Naive thymus-derived CD4-positive, alpha-beta T cell (primary cell): ENCODE results near the gene SCNN1B. TPM values are rescaled to one million over a fixed set of nuclear protein-coding genes. Genes with fewer than 3 reads are reported as not detected.

Experiments used
- ATAC-seq: fragments of 150-1000 bp; cut with Tn5 transposase; 2 replicates; pipeline ENCODE4 v1.10.0; 2021; ENCODE audit warnings: mild to moderate bottlenecking, moderate library complexity
- CTCF ChIA-PET: fragments of 350-600 bp; sonication (Branson Sonifier 250); formaldehyde crosslinking; loops from one replicate; lab custom pipeline; 2021; ENCODE audit warnings: antibody characterized with exemption; lab: Charles Lee
- POLR2A ChIA-PET: fragments of 350-600 bp; sonication (Branson Sonifier 250); formaldehyde crosslinking; loops from one replicate; lab custom pipeline; 2021; ENCODE audit warnings: antibody characterized with exemption, inconsistent platforms; lab: Charles Lee
- DNase-seq, 9 donors: peaks; one replicate each; pipeline versions ENCODE4 v3.0.0 to v3.0.0-alpha.2; 2020 to 2022; ENCODE audit warnings: mixed read lengths in 1 of 9
- H3K27ac ChIP-seq: one replicate; pipeline ENCODE4 v1.7.0; 2013; ENCODE audit warnings: mild to moderate bottlenecking, low read depth, low read length, moderate library complexity
- H3K27me3 ChIP-seq, 2 donors: one replicate each; pipeline ENCODE4 v1.7.0; 2013; ENCODE audit warnings: low read length in 2 of 2, mild to moderate bottlenecking in 2 of 2, moderate library complexity in 2 of 2; ENCODE audit not compliant: control insufficient read depth in 2 of 2, insufficient read depth in 2 of 2
- H3K36me3 ChIP-seq, 3 experiments: 1 replicate in 2 of 3; 2 replicates in 1 of 3; pipeline ENCODE4 v1.7.0; 2013; ENCODE audit warnings: low read length in 3 of 3, mild to moderate bottlenecking in 3 of 3, moderate library complexity in 1 of 3; ENCODE audit not compliant: insufficient read depth in 3 of 3, control insufficient read depth in 2 of 3
- H3K4me1 ChIP-seq, 2 donors: one replicate each; pipeline ENCODE4 v1.7.0; 2013; ENCODE audit warnings: low read length in 2 of 2, mild to moderate bottlenecking in 2 of 2, moderate library complexity in 1 of 2; ENCODE audit not compliant: control insufficient read depth in 2 of 2, insufficient read depth in 2 of 2
- H3K4me3 ChIP-seq: 2 replicates; pipeline ENCODE4 v1.7.0; 2013; ENCODE audit warnings: mild to moderate bottlenecking, low read length
- H3K9me3 ChIP-seq, 3 experiments: 1 replicate in 2 of 3; 2 replicates in 1 of 3; pipeline ENCODE4 v1.7.0; 2013; ENCODE audit warnings: low read length in 3 of 3; ENCODE audit not compliant: control insufficient read depth in 2 of 3
- H3K27ac Mint-ChIP-seq, 9 donors: one replicate each; pipeline ENCODE4 v1.8.0; 2020 to 2022; ENCODE audit warnings: mixed read lengths in 9 of 9, mild to moderate bottlenecking in 8 of 9, moderate library complexity in 5 of 9, inconsistent platforms in 2 of 9
- H3K27me3 Mint-ChIP-seq, 5 donors: one replicate each; pipeline ENCODE4 v1.8.0; 2021 to 2022; ENCODE audit warnings: mixed read lengths in 5 of 5, mild to moderate bottlenecking in 1 of 5
- H3K36me3 Mint-ChIP-seq, 5 donors: one replicate each; pipeline ENCODE4 v1.8.0; 2020 to 2022; ENCODE audit warnings: mixed read lengths in 5 of 5, mild to moderate bottlenecking in 3 of 5, inconsistent platforms in 1 of 5
- H3K4me1 Mint-ChIP-seq, 7 donors: one replicate each; pipeline ENCODE4 v1.8.0; 2020 to 2022; ENCODE audit warnings: mixed read lengths in 7 of 7, mild to moderate bottlenecking in 3 of 7, inconsistent platforms in 1 of 7
- H3K4me3 Mint-ChIP-seq, 10 donors: one replicate each; pipeline ENCODE4 v1.8.0; 2020 to 2022; ENCODE audit warnings: mild to moderate bottlenecking in 10 of 10, mixed read lengths in 10 of 10, moderate library complexity in 6 of 10, inconsistent platforms in 2 of 10
- H3K9me3 Mint-ChIP-seq, 11 donors: one replicate each; pipeline ENCODE4 v1.8.0; 2020 to 2022; ENCODE audit warnings: mixed read lengths in 11 of 11, mild to moderate bottlenecking in 4 of 11, inconsistent platforms in 1 of 11, moderate library complexity in 1 of 11
- intact Hi-C, 2 donors: fragments of 100-400 bp; cut with micrococcal nuclease; formaldehyde crosslinking; loops; one replicate each; pipeline ENCODE4 v1.15.1; 2023
- polyA plus RNA-seq, 2 donors: library from polyadenylated mRNA; unstranded; fragments of 300-500 nt; fragmentation: Illumina TruSeq; gene quantifications; one replicate each; pipeline ENCODE4 v1.2.3, GENCODE V29; 2021
- total RNA-seq, 6 experiments: library from RNA in 5 of 6; stranded (reverse) in 5 of 6; gene quantifications; 1 replicate in 5 of 6; 2 replicates in 1 of 6; pipeline ENCODE4 v1.2.3 and lab custom pipeline; 2021 to 2026

SCNN1B gene
- total and polyA plus RNA-seq, 7 experiments from 2014 or later, result not detected

GRCh38 chr16:23276821-23277220 lies 25.3 kb upstream of the SCNN1B start:
- Mint-ChIP-seq H3K9me3 (peaks cover 0 to 19% (median 3%) of the 10 kb centered on the region in 11 donors), H3K4me3 (no peak overlapping the region), H3K27me3 (peaks cover 10 to 64% (median 46%) of the 10 kb centered on the region in 5 donors), H3K27ac (no peak overlapping the region), H3K4me1 (peaks cover 0 to 6% (median 0%) of the 10 kb centered on the region in 7 donors), H3K36me3 (peaks cover 0 to 6% (median 0%) of the 10 kb centered on the region in 5 donors)
- H3K4me3 ChIP-seq, result no peak overlapping the region
- no peak for ATAC-seq
- H3K27me3 ChIP-seq, result no peaks in the 10 kb centered on the region
- H3K36me3 ChIP-seq, result no peaks in the 10 kb centered on the region
- DNase-seq, result no peak
- ChIA-PET CTCF (no interaction called here), POLR2A (no interaction called here)
- intact Hi-C loops, result no loop called here
- H3K27ac ChIP-seq, result no peak overlapping the region
- no peaks in the 10 kb centered on the region for H3K9me3 ChIP-seq
- no peaks in the 10 kb centered on the region for H3K4me1 ChIP-seq

- no peak for ATAC-seq
- CTCF ChIA-PET, result no interaction called here
- peaks cover 0 to 6% (median 0%) of the 10 kb centered on the region in 5 donors for H3K36me3 Mint-ChIP-seq
- peaks cover 0 to 6% (median 0%) of the 10 kb centered on the region in 7 donors for H3K4me1 Mint-ChIP-seq
- DNase-seq, result no peak
- no peak overlapping the region for H3K27ac Mint-ChIP-seq
- Histone ChIP-seq H3K27ac (no peak overlapping the region), H3K4me1 (no peaks in the 10 kb centered on the region), H3K9me3 (no peaks in the 10 kb centered on the region), H3K4me3 (no peak overlapping the region), H3K36me3 (no peaks in the 10 kb centered on the region), H3K27me3 (no peaks in the 10 kb centered on the region)
- peaks cover 12 to 71% (median 47%) of the 10 kb centered on the region in 5 donors for H3K27me3 Mint-ChIP-seq
- peaks cover 0 to 15% (median 3%) of the 10 kb centered on the region in 11 donors for H3K9me3 Mint-ChIP-seq
- POLR2A ChIA-PET, result no interaction called here
- intact Hi-C loops, result no loop called here
- H3K4me3 Mint-ChIP-seq, result no peak overlapping the region
Measured at GRCh38 chr16:23278031-23278430, 24.1 kb upstream of the SCNN1B start.

GRCh38 chr16:23279721-23280153 lies 22.4 kb upstream of the SCNN1B start:
- Histone ChIP-seq H3K27ac (no peak overlapping the region), H3K4me3 (no peak overlapping the region), H3K36me3 (no peaks in the 10 kb centered on the region), H3K27me3 (no peaks in the 10 kb centered on the region), H3K9me3 (no peaks in the 10 kb centered on the region), H3K4me1 (no peaks in the 10 kb centered on the region)
- Mint-ChIP-seq H3K27ac (no peak overlapping the region), H3K27me3 (peaks cover 12 to 61% (median 45%) of the 10 kb centered on the region in 5 donors), H3K9me3 (peaks cover 0 to 8% (median 0%) of the 10 kb centered on the region in 11 donors), H3K4me1 (peaks cover 0 to 6% (median 0%) of the 10 kb centered on the region in 7 donors), H3K4me3 (no peak overlapping the region), H3K36me3 (peaks cover 0 to 6% (median 0%) of the 10 kb centered on the region in 5 donors)
- ATAC-seq (no peak), DNase-seq (no peak)
- ChIA-PET POLR2A (no interaction called here), CTCF (no interaction called here)
- intact Hi-C loops, result no loop called here

- Mint-ChIP-seq H3K27ac (no peak overlapping the region), H3K27me3 (peaks cover 12 to 53% (median 40%) of the 10 kb centered on the region in 5 donors), H3K9me3 (peaks cover 0 to 3% (median 0%) of the 10 kb centered on the region in 11 donors), H3K4me3 (no peak overlapping the region), H3K36me3 (peaks cover 0 to 3% (median 0%) of the 10 kb centered on the region in 5 donors), H3K4me1 (peaks cover 0 to 6% (median 0%) of the 10 kb centered on the region in 7 donors)
- POLR2A ChIA-PET, result no interaction called here
- Histone ChIP-seq H3K4me1 (no peaks in the 10 kb centered on the region), H3K27ac (no peak overlapping the region), H3K27me3 (no peaks in the 10 kb centered on the region), H3K36me3 (no peaks in the 10 kb centered on the region), H3K9me3 (no peaks in the 10 kb centered on the region), H3K4me3 (no peak overlapping the region)
- CTCF ChIA-PET, result no interaction called here
- DNase-seq (no peak), ATAC-seq (no peak)
- intact Hi-C loops, result no loop called here
Measured at GRCh38 chr16:23280483-23280967, 21.6 kb upstream of the SCNN1B start.

- DNase-seq, result no peak
- Mint-ChIP-seq H3K36me3 (no peaks in the 10 kb centered on the region), H3K27me3 (peaks cover 12 to 42% (median 34%) of the 10 kb centered on the region in 5 donors), H3K27ac (no peak overlapping the region), H3K4me3 (no peak overlapping the region), H3K4me1 (peaks cover 0 to 6% (median 0%) of the 10 kb centered on the region in 7 donors), H3K9me3 (peaks cover 0 to 2% (median 0%) of the 10 kb centered on the region in 11 donors)
- no peak for ATAC-seq
- no peaks in the 10 kb centered on the region for H3K27me3 ChIP-seq
- H3K27ac ChIP-seq, result no peak overlapping the region
- H3K4me1 ChIP-seq, result no peaks in the 10 kb centered on the region
- no peak overlapping the region for H3K4me3 ChIP-seq
- no peaks in the 10 kb centered on the region for H3K9me3 ChIP-seq
- intact Hi-C loops, result no loop called here
- ChIA-PET CTCF (interaction anchor here (0.6 kb wide), 1 partner anchor 49 kb away, joined by 3 read pairs; no protein-coding TSS in a partner anchor), POLR2A (no interaction called here)
- H3K36me3 ChIP-seq, result no peaks in the 10 kb centered on the region
Measured at GRCh38 chr16:23282568-23282967, 19.5 kb upstream of the SCNN1B start.

- no peaks in the 10 kb centered on the region for H3K4me1 Mint-ChIP-seq
Measured at GRCh38 chr16:23283571-23283970, 18.5 kb upstream of the SCNN1B start.

GRCh38 chr16:23284584-23284983 lies 17.5 kb upstream of the SCNN1B start:
- H3K36me3 Mint-ChIP-seq, result no peaks in the 10 kb centered on the region
- no peaks in the 10 kb centered on the region for H3K9me3 ChIP-seq
- no peak for ATAC-seq
- H3K4me1 Mint-ChIP-seq, result no peaks in the 10 kb centered on the region
- no peak for DNase-seq
- H3K4me1 ChIP-seq, result no peaks in the 10 kb centered on the region
- ChIA-PET POLR2A (no interaction called here), CTCF (no interaction called here)
- H3K27me3 Mint-ChIP-seq, result peaks cover 3 to 27% (median 22%) of the 10 kb centered on the region in 5 donors
- H3K36me3 ChIP-seq, result no peaks in the 10 kb centered on the region
- no peaks in the 10 kb centered on the region for H3K27me3 ChIP-seq
- no peak overlapping the region for H3K27ac ChIP-seq
- intact Hi-C loops, result no loop called here
- H3K27ac Mint-ChIP-seq, result no peak overlapping the region
- peaks cover 0 to 2% (median 0%) of the 10 kb centered on the region in 11 donors for H3K9me3 Mint-ChIP-seq
- H3K4me3 Mint-ChIP-seq, result no peak overlapping the region
- no peak overlapping the region for H3K4me3 ChIP-seq

More at GRCh38 chr16:23283571-23283970, 18.5 kb upstream of the SCNN1B start:
- ChIA-PET POLR2A (no interaction called here), CTCF (no interaction called here)
- H3K9me3 ChIP-seq, result no peaks in the 10 kb centered on the region
- H3K27ac Mint-ChIP-seq, result no peak overlapping the region
- no peak overlapping the region for H3K4me3 ChIP-seq
- no peak overlapping the region for H3K4me3 Mint-ChIP-seq
- no peak overlapping the region for H3K27ac ChIP-seq
- no peak for DNase-seq
- H3K36me3 Mint-ChIP-seq, result no peaks in the 10 kb centered on the region
- intact Hi-C loops, result no loop called here
- H3K27me3 Mint-ChIP-seq, result peaks cover 6 to 32% (median 26%) of the 10 kb centered on the region in 5 donors
- H3K27me3 ChIP-seq, result no peaks in the 10 kb centered on the region
- ATAC-seq, result no peak
- H3K36me3 ChIP-seq, result no peaks in the 10 kb centered on the region
- no peaks in the 10 kb centered on the region for H3K4me1 ChIP-seq
- peaks cover 0 to 2% (median 0%) of the 10 kb centered on the region in 11 donors for H3K9me3 Mint-ChIP-seq
